Muscle of arm (tissue), 12 donors: ENCODE results near the gene AFF3. TPM values are rescaled to one million over a fixed set of nuclear protein-coding genes. Genes with fewer than 3 reads are reported as not detected.

Experiments
- polyA plus RNA-seq, 12 donors: library from polyadenylated mRNA; unstranded; fragments of 120-200 nt; gene quantifications; one replicate each; pipeline ENCODE4 v1.2.1, GENCODE V29; 2013; ENCODE audit not compliant: insufficient read length in 12 of 12

Gene AFF3
- polyA plus RNA-seq, 12 donors = 2.5 to 15.7 (median 3.7) TPM; not detected in 1

Other genes with a start within 250 kb of the AFF3 start
- 1 to 10 TPM in 7 of 12 donors, under 1 TPM in 4, not detected in 1; 0.57 to 1.5 (median 1.2) TPM for gene LONRF2, start 179.9 kb upstream of the AFF3 start, polyA plus RNA-seq